Kidney epithelial cell (primary cell): ENCODE results near the gene SIK1. TPM values are rescaled to one million over a fixed set of nuclear protein-coding genes. Genes with fewer than 3 reads are reported as not detected.
"Not testable (repeated sequence)": the region's sequence is repeated elsewhere in the genome, so short reads cannot be mapped to it uniquely, and the experiment has no call there.

ENCODE experiments used
- DNase-seq: peaks from one replicate; pipeline ENCODE4 v3.0.0-alpha.2; 2010; ENCODE audit warnings: low read depth
- H3K27me3 ChIP-seq: 2 replicates; pipeline ENCODE4 v1.6.0; 2011; ENCODE audit warnings: low read length; ENCODE audit not compliant: control insufficient read depth, insufficient read depth
- H3K36me3 ChIP-seq: 2 replicates; pipeline ENCODE4 v1.5.1; 2011; ENCODE audit warnings: low read length; ENCODE audit not compliant: control insufficient read depth, insufficient read depth
- H3K4me3 ChIP-seq: 2 replicates; pipeline ENCODE4 v1.5.1; 2011; ENCODE audit warnings: low read depth, mild to moderate bottlenecking, control low read depth, low read length
- CTCF ChIP-seq: IDR thresholded peaks from 2 replicates; pipeline ENCODE4 v1.5.1; 2011; ENCODE audit warnings: mild to moderate bottlenecking, moderate library complexity, low read length, control low read depth, inconsistent platforms; ENCODE audit not compliant: insufficient read depth, poor library complexity, severe bottlenecking
- total RNA-seq: library from RNA; depleted of rRNA; stranded (reverse); fragments of >200 nt; gene quantifications from 2 replicates; pipeline ENCODE4 v1.2.3, GENCODE V29; 2015

SIK1 gene
- total RNA-seq, 1 donor from 2014 or later = 33.1 TPM

GRCh38 chr21:43396788-43397438, 30.0 kb downstream of the SIK1 start:
- H3K36me3 ChIP-seq, H3K4me3 ChIP-seq, DNase-seq, H3K27me3 ChIP-seq: not testable (repeated sequence)

- H3K27me3 ChIP-seq, H3K36me3 ChIP-seq, H3K4me3 ChIP-seq, DNase-seq: not testable (repeated sequence)
Measured at GRCh38 chr21:43383351-43383750, 43.6 kb downstream of the SIK1 start.

- not testable (repeated sequence) for DNase-seq, H3K36me3 ChIP-seq, H3K4me3 ChIP-seq, H3K27me3 ChIP-seq
Measured at GRCh38 chr21:43382902-43383301, 44.0 kb downstream of the SIK1 start.

- not testable (repeated sequence) for H3K27me3 ChIP-seq, H3K4me3 ChIP-seq, DNase-seq, H3K36me3 ChIP-seq
Measured at GRCh38 chr21:43380852-43381533, 45.9 kb downstream of the SIK1 start.

- DNase-seq, H3K27me3 ChIP-seq, H3K4me3 ChIP-seq, H3K36me3 ChIP-seq: not testable (repeated sequence)
Measured at GRCh38 chr21:43380337-43380736, 46.6 kb downstream of the SIK1 start.

- not testable (repeated sequence) for H3K36me3 ChIP-seq, H3K27me3 ChIP-seq, H3K4me3 ChIP-seq, DNase-seq
Measured at GRCh38 chr21:43379626-43380122, 47.3 kb downstream of the SIK1 start.

GRCh38 chr21:43376478-43376882, 50.5 kb downstream of the SIK1 start:
- no peak overlapping the region for H3K4me3 ChIP-seq
- no peak for TF ChIP-seq CTCF
- H3K27me3 ChIP-seq = no peaks in the 10 kb centered on the region
- no peak for DNase-seq
- no peaks in the 10 kb centered on the region for H3K36me3 ChIP-seq

- H3K27me3 ChIP-seq = no peaks in the 10 kb centered on the region
- H3K4me3 ChIP-seq = no peak overlapping the region
- H3K36me3 ChIP-seq = no peaks in the 10 kb centered on the region
- no peak for TF ChIP-seq CTCF
- DNase-seq = no peak
Measured at GRCh38 chr21:43375837-43376477, 51.0 kb downstream of the SIK1 start.
